Ascending aorta (tissue), 2 donors: ENCODE measurements around the gene OSBPL10. TPM values are rescaled to one million over a fixed set of nuclear protein-coding genes. Genes with fewer than 3 reads are reported as not detected.
A peak's percentile ranks its signal among the peaks of the same experiment; 100 is the strongest.

Source experiments
- DNase-seq, 2 donors: peaks; one replicate each; pipeline ENCODE4 v3.0.0-alpha.2; 2019; ENCODE audit warnings: low spot score in 2 of 2
- H3K27ac ChIP-seq, 2 donors: fragments of 200-600 bp; sonication (generic); one replicate each; pipeline ENCODE4 v1.5.1; 2016 to 2017; ENCODE audit warnings: mild to moderate bottlenecking in 1 of 2
- H3K27me3 ChIP-seq: fragments of 200-600 bp; sonication (generic); one replicate; pipeline ENCODE4 v1.5.1; 2017
- H3K36me3 ChIP-seq, 2 donors: fragments of 200-600 bp; sonication (generic); one replicate each; pipeline ENCODE4 v1.5.1; 2016
- H3K4me1 ChIP-seq, 2 donors: fragments of 200-600 bp; sonication (generic); one replicate each; pipeline ENCODE4 v1.5.1; 2016 to 2017; ENCODE audit warnings: mild to moderate bottlenecking in 1 of 2
- H3K4me3 ChIP-seq, 2 donors: fragments of 200-600 bp; sonication (generic); one replicate each; pipeline ENCODE4 v1.5.1; 2016 to 2017; ENCODE audit warnings: mild to moderate bottlenecking in 1 of 2
- H3K9me3 ChIP-seq, 2 donors: fragments of 200-600 bp; sonication (generic); one replicate each; pipeline ENCODE4 v1.5.1; 2016
- intact Hi-C: fragments of 100-400 bp; cut with DNase I; formaldehyde crosslinking; loops from one replicate; pipeline ENCODE4 v1.15.1; 2023
- total RNA-seq: library from RNA; depleted of rRNA; stranded (reverse); fragments of >200 nt; gene quantifications from one replicate; pipeline ENCODE4 v1.1.0, GENCODE V29; 2016
- TF ChIP-seq, protein P1 (sequence below), 3 experiments: fragments of 200-600 bp in 2 of 3; fragments of 450-650 bp in 1 of 3; sonication (generic) in 2 of 3; IDR thresholded peaks; one replicate each; pipeline ENCODE4 v1.5.1; 2016 to 2019; ENCODE audit warnings: antibody characterized with exemption in 3 of 3, mild to moderate bottlenecking in 1 of 3, moderate library complexity in 1 of 3

OSBPL10 gene
- total RNA-seq, 1 donor from 2014 or later, result 169 TPM

DNA sequence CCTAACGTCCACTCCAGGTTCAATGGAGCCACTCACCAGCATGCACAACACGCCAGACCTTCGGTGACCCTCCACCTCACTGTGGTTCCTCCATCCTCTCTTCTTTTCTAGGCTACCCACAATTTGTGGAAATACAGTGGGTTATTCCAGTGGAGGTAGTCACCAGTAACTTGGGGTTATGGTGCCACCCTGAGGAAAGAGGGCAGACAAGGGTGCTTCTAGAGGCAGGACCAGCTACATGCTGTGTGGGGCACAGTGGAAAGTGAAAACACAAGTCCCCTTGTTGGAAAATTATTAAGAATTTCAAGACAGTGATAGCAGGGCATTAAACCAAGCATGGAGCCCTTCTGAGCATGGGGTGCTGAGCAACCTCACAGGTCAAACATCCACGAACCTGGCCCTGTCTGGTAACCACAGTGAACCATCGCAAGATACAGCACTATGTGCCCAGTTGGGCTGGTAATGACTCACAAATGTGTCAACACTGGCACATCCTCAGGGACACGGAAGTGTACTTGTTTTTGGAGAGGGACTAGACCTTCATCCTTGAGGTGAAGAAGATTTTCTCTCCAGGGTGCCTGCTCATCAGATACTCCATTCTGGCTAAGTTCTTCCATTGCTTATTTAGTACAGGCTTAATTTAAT, 281.6 kb downstream of the OSBPL10 start:
- Histone ChIP-seq H3K27ac (no peak overlapping the region), H3K4me3 (no peak overlapping the region), H3K9me3 (no peaks in the 10 kb centered on the region), H3K36me3 (peaks cover 0 to 7% of the 10 kb centered on the region in 2 donors), H3K4me1 (peaks cover 0 to 2% of the 10 kb centered on the region in 2 donors), H3K27me3 (no peaks in the 10 kb centered on the region)
- TF ChIP-seq, protein P1, sequence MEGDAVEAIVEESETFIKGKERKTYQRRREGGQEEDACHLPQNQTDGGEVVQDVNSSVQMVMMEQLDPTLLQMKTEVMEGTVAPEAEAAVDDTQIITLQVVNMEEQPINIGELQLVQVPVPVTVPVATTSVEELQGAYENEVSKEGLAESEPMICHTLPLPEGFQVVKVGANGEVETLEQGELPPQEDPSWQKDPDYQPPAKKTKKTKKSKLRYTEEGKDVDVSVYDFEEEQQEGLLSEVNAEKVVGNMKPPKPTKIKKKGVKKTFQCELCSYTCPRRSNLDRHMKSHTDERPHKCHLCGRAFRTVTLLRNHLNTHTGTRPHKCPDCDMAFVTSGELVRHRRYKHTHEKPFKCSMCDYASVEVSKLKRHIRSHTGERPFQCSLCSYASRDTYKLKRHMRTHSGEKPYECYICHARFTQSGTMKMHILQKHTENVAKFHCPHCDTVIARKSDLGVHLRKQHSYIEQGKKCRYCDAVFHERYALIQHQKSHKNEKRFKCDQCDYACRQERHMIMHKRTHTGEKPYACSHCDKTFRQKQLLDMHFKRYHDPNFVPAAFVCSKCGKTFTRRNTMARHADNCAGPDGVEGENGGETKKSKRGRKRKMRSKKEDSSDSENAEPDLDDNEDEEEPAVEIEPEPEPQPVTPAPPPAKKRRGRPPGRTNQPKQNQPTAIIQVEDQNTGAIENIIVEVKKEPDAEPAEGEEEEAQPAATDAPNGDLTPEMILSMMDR (IDR thresholded peaks at IDR 0.05), result no peak
- intact Hi-C loops, result no loop called here
- no peak for DNase-seq

DNA sequence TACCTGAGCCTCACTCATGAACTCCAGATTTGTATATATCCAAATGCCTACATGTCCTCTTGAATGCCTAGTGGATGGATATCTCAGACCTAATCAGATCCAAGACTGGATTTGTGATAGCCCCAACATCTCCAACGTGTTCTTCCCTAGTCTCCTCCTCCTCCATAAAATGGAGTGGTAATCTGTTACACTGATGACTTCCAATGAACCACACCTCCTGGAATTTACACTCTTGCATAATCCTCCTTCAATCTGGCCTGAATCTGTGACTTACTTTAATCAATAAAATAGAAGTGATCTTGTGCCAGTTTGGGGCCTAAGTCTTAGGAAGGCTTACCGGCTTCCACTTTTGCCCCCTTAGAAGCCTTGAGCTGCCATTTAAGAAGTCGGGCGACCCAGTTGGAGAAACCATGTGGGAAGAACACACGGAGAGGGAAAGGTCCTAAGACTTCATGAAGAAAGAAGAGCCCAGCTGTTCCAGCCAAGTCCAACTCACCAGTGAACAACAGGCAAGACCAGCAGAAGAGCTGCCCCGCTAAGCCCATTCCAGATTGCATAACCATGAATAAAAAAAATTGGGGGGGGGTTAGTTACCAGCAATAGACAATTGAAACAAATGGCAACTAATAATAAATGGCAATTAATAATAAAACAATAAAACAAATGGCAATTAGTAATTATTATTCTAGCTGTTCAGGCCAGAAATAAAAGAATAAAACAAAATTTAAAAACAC, 284.1 kb downstream of the OSBPL10 start:
- H3K4me1 ChIP-seq, result no peaks in the 10 kb centered on the region
- peaks cover 0 to 7% of the 10 kb centered on the region in 2 donors for H3K36me3 ChIP-seq
- H3K4me3 ChIP-seq, result no peak overlapping the region
- no peak overlapping the region for H3K27ac ChIP-seq
- H3K9me3 ChIP-seq, result no peaks in the 10 kb centered on the region
- TF ChIP-seq, protein P1 (IDR thresholded peaks at IDR 0.05), result no peak
- intact Hi-C loops, result no loop called here
- no peak for DNase-seq
- no peaks in the 10 kb centered on the region for H3K27me3 ChIP-seq

DNA sequence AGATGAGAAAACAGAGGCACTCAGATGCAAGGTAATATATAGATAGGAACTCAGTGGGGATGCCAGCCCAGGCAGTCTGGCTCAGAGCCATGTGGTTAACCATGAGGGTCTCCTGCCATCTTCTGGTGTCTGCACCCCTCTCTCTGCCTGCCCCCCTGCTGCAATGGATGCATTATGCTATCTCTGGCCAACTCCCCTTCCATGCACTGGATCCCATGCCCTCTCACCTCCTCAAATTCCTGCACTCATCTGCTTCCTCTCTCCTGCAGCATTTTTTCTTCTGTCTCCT, 285.1 kb downstream of the OSBPL10 start:
- Histone ChIP-seq H3K9me3 (no peaks in the 10 kb centered on the region), H3K27me3 (no peaks in the 10 kb centered on the region), H3K4me3 (no peak overlapping the region), H3K36me3 (peaks cover 0 to under 1% of the 10 kb centered on the region in 2 donors), H3K27ac (no peak overlapping the region), H3K4me1 (no peaks in the 10 kb centered on the region)
- DNase-seq, result no peak
- TF ChIP-seq, protein P1 (IDR thresholded peaks at IDR 0.05), result no peak
- intact Hi-C loops, result no loop called here

DNA sequence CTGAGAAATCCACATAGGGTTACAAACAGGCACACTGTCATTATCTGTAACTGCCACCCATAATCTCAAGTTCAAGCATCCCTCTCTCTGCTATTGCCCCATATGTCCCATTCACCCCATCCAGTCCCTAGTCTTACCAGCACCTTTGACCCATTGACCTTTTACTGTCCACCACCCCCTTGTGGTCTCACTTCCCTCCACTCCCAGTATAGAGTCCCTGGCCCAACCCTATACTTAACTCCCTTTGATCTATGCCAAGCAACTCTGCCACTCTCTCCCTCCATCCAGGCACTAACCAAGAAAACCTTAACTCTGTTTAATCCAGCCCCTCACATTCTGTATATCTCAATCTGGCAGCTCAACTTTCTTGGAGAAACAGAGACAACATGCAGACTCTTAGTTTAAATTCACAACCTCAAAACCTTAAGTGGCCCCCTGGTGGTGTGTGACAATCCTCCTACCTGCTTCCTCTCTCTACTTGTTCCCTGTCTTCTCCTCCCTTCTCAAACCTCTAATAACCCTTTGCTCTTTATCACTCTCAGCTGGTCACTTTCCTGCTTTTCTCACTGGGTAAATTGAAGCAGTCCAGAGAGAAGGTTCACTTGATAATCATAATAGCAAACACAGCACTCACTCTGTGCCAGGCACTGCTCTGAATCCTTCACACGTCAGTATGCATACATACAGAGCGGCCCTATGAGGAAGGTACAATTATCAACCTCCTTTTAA, 285.6 kb downstream of the OSBPL10 start:
- Histone ChIP-seq H3K27me3 (no peaks in the 10 kb centered on the region), H3K9me3 (no peaks in the 10 kb centered on the region), H3K4me3 (no peak overlapping the region), H3K27ac (no peak overlapping the region), H3K4me1 (no peaks in the 10 kb centered on the region), H3K36me3 (no peaks in the 10 kb centered on the region)
- DNase-seq, result no peak
- intact Hi-C loops, result no loop called here
- TF ChIP-seq, protein P1 (IDR thresholded peaks at IDR 0.05), result peak in 1 of 3 experiments; percentile 20

DNA sequence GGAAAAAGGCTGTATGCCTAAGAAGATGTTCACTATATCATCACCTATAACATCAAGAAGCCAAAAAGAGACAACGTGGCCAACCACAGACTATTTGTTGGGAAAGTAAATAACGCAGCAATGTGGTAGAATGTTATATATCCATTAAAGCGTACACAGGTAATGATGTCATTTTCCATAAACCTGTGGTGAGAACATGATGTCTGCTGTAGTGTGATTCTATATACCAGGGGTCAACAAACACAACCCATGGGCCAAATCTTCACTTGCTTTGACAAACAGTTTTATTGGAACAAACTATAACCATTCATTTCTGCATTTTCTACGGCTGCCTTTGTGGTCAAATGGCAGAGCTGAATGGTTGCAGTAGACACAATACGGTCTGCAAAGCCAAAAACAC, 287.7 kb downstream of the OSBPL10 start:
- intact Hi-C loops, result no loop called here
- no peak for DNase-seq
- no peak overlapping the region for H3K4me3 ChIP-seq
- peaks cover 0 to 6% of the 10 kb centered on the region in 2 donors for H3K4me1 ChIP-seq
- no peaks in the 10 kb centered on the region for H3K36me3 ChIP-seq
- H3K27me3 ChIP-seq, result no peaks in the 10 kb centered on the region
- H3K9me3 ChIP-seq, result no peaks in the 10 kb centered on the region
- no peak overlapping the region for H3K27ac ChIP-seq
- TF ChIP-seq, protein P1 (IDR thresholded peaks at IDR 0.05), result no peak
